GM21367 (cell line): ENCODE results near the gene SMARCA2.

ENCODE experiments used
- ATAC-seq: cut with Tn5 transposase; IDR thresholded peaks from one replicate; pipeline ENCODE4 v1.9.1; 2021; ENCODE audit not compliant: unreplicated experiment

Gene SMARCA2

DNA sequence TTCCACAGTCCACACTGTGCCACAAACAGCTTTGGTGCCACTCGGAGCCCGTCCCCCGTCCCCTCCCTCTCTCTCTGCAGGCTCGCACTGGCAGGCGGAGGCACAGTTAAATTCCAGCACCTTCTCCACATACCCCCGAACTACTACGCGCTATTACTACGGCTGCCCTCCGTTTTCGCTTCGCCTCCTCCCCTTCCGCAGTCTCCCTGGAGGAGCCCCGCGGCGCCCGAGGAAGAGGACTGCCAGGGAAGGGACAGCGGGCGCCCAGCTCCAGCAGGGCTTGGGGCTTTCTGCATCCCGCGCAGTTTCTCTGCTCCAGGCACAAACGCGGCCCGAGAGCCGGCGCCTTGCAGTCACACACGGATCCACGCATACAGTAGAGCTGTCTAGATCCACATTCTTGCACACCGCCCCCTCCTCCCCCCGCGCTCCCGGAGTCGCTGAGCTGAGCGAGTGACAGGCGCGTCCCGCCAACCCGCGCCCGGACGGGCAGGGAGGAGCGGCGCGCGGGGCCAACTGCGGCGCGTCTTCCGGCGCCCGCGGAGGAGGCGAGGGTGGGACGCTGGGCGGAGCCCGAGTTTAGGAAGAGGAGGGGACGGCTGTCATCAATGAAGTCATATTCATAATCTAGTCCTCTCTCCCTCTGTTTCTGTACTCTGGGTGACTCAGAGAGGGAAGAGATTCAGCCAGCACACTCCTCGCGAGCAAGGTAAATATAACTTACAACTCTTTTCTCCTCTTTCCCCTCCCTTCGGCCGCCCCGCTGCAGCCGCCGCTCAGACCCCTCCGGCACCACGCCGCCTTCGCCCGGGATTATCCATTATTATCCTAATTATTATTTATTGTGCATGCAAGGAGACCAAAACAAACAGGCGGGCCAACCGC is at the start of gene SMARCA2:
Gene SMARCA2, plus strand, starts transcription at position 652 of the 885 bp plus-strand sequence. CDS start 13,676 bp downstream, outside the sequence.
- ATAC-seq: peak; percentile 68

DNA sequence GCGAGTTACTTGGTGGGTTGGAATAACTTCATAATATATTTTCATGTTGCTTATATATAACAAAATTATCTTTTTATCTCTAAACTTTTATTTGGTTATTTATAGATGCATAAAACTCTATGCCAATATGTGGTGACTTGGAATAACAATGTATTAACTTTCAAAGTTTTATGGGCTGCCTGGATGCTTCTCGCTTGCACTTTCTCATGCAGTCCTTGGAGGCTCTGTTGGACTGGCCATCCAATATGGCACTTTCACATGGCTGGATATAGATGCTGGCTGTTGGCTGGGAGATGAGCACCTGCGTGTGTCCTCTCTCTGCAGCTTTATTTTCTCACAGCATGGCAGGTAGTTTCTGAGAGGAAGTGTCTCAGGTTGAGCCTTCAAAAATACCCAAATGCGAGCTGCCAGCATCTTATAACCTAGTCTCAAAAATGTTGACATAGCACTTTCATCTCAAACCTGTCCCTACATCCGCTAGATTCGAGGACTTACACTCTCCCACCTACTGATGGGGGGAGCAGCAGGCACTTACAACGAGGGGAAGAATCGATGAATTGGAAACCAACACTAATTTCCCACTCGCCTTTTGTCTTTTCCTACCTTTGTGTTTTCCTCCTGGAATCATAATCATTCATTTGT is 48.3 kb upstream of the SMARCA2 start:
- ATAC-seq: no peak

DNA sequence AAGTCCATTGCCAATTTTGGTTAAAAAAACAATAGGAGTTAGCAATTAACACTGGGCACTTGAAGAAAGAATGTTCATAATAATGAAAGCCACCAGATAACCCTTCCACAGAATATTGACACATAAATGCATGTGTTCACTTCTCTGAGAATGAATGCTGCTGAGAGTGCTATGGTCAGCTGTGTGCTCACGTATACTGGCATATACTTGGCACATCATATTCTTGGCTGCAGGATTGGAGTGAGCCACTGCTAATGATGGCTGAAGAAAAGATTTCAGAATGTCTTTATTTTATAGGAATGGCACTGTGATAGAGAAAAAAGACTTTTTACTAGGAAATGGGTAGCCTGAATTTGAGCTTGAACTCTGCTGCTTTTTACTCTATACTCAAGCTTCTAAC is 46.0 kb upstream of the SMARCA2 start:
- ATAC-seq: no peak

DNA sequence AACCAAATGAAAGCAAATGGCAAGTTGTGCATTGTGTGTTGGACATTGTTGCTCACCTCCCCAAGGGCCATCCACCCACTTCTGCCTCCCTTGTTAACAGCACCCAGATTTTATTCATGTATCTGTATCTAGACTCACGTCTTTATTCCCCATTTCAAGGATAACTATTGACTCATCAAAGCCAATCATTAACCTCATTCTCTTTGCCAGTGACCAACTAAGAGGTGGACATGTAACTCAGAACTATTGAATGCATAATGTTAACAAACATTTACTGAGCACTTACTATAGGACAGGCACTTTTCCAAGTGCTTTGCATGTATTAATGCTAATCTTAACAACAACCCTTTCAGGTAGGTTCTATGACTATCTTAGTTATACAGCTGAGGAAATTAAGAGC is 45.2 kb upstream of the SMARCA2 start:
- no peak for ATAC-seq

DNA sequence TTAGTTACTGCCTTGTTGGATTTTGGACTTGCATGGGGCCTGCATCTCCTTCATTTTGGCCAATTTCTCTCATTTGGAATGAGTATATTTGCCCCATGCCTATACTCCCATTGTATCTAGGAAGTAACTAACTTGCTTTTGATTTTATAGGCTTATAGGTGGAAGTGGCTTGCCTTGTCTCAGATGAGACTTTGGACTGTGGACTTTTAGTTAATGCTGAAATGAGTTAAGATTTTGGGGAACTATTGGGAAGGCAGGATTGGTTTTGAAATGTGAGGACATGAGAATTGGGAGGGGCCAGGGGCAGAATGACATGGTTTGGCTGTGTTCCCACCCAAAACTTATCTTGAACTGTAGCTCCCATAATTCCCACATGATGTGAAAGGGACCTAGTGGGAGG is 42.5 kb upstream of the SMARCA2 start:
- no peak for ATAC-seq

DNA sequence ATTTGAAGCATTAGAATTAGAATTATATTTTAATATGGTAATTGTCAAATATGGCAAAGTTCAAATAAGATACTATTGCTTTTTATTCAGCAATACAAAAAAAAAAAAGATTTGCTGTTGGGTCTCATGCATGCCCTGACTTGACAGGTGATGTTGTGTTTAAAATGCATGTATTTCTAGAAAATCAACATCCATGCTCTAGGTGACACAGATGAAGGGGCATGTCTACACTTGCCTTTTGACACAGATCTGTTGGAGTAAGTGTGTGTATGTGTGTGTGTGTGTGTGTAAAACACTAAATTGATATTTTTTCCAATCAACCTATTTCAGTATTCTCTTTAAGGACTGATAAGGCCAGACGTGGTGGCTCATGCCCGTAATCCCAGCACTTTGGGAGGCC is 38.1 kb upstream of the SMARCA2 start:
- ATAC-seq: no peak

DNA sequence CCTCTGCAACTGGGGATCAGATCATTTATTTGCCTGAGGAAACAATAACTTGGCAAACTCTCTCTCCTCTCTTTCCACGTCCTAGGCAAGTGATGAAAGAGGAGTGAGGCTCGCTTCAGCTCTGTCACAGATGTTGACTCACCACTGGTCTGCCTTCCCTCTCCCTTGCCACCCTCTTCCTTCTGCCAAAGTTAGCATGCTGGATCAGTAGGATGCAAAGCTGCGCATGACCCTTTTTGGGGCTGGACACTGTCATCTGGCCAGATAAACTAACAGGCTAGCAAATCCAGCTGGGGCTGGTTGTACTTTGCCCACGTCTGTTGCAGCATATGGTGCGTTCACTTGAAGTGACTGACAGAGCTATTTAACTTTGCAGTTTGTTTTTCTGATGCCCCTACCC is 36.2 kb upstream of the SMARCA2 start:
- ATAC-seq: no peak

DNA sequence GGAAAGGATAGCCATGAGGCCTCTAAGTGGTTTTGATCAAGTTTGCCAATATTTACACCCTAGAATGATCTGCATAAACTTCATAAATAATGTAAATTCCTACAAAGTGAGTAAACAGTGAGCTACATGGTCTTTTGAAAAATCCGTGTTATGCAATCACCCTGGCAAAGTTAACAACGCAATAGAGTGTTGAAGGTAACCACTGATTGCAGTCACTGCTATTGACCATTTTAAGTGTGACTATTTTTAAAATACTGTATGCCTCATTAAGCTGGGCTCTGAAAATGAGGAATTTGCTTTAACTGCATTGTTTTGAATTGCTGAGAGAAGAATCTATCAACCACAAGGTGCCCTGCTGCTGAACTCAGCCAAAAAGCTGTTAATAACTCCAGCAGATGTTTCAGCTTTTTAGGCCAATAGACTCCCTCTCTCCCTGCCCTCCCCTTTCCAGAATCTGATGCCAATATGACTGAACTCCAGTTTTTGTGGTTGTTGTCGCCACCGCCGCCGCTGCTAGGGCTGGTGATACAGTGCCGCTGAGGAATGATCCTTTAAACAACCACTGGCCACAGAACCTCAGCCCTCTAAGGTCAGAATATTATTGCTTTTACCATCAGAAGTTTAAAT is 35.3 kb upstream of the SMARCA2 start:
- ATAC-seq: no peak

DNA sequence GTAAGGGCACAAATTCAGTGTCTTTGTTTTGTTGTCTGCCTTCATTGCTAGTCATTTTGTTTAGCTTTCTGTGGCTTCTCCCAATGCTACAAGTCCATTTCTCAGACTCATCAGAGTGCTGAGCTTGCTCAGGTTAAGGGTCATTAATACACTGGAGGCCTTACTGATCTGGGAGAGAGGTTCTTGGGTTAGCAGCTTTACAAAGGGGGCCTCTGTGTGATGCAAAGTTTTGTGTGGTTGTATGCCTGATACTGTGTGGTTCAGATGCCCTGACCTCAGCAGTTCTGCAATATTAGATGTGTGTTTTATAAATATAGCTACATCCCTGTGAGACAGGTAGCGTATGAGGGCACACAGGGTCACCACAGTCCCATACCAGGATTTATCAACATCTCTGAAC is 34.8 kb upstream of the SMARCA2 start:
- ATAC-seq: no peak

DNA sequence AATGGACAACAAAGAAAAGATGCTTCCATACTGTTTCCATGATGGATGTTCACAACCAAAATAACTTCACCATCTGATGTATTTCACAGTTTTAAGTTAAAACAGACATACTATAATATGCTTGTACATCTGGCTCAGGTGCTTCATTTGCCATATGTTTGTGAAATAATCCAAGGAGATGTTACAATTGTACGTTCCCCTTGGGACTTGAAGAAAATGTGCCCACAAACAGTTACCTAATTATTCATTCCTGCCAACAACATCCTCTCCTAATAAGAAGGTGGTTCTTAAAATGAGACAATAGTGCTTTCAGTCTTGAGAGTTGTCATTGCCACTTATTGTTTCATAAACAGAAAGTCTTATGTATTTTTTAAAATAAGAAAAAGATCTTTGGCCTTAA is 33.1 kb upstream of the SMARCA2 start:
- no peak for ATAC-seq

DNA sequence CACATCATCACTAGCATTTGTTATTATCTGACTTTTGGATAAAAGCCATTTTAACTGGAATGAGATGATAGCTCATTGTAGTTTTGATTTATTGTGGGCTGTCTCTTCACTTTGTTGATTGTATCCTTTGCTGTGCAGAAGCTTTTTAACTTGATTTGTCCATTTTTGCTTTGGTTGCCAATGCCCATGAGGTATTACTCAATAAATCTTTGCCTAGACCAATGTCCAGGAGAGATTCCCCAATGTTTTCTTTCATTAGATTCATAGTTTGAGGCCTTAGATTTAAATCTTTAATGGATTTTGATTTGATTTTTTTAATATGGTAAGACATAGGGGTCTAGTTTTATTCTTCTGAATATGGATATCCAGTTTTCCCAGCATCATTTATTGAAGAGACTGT is 28.8 kb upstream of the SMARCA2 start:
- ATAC-seq: no peak

DNA sequence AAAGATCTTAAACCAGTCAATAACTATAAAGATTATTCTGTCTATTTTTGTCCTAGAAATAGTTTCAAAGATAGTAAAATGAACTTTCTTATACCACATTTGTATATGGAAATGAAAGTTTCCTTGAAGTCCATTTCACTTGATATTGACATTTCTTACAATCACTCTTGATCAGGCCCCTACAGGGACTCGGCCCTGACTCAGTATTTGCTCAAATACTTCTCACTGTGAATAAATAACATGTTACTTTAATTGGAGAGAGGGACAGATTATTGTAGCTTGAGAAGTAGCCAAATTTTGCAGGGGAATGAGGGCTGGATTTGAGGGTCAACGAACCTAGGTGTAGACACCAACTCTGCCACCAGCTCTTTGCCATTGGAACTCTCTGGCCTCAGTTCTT is 25.6 kb upstream of the SMARCA2 start:
- ATAC-seq: no peak

DNA sequence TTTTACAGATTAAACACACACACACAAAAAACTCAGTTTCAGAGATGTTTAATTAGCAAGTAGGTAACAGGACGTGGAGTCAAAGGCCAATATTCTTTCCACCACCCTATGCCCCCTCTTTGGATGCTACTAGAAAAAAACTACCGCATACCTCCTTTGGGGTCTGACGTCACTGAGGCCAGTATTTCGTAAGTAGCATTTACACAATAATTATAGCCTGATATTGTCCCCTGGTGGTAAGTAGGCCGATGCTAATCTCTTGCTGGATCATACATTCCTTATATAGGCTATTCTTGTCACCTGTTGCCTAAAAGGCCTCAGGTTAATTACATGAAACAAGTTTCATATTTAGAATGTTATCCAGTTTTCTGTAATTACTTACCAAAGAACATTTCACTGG is 21.0 kb upstream of the SMARCA2 start:
- ATAC-seq: no peak

DNA sequence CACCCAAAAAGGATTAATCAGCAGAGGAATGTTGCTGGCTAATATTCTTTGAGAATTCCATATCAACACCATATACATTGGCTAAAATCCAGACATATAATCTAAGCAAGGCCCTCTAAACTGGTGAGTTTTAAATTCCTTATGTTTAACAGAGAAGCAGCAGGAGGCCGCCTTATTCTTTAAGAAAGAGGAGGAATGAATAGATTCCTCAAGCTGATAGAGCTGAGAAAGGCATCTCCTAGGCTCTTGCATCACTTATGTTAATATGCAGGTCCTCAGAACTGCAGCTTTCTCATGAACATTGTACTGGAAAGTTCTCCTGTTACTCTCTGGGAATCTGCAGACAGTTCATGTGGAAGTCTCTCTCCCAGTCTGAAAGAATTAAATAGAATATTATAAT is 20.1 kb upstream of the SMARCA2 start:
- no peak for ATAC-seq

DNA sequence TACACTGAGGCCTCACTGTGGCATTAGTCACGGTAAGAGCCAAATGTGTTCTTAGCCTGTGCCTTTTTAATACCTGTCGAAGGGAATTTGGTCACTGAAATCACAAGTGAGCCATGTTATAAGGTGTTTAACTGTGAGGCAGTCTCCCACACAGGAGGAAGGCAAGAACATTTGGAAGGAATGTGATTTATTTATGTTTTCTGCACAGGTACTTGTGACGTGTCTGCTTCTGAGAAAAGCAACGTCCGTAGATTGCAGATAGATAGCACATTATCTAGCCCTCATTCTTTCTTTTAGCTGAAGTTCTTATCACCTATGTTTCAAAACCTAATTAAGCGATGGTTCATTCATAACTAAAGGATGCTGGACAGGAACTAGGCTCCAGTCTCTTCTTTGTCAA is 19.0 kb upstream of the SMARCA2 start:
- ATAC-seq: no peak

DNA sequence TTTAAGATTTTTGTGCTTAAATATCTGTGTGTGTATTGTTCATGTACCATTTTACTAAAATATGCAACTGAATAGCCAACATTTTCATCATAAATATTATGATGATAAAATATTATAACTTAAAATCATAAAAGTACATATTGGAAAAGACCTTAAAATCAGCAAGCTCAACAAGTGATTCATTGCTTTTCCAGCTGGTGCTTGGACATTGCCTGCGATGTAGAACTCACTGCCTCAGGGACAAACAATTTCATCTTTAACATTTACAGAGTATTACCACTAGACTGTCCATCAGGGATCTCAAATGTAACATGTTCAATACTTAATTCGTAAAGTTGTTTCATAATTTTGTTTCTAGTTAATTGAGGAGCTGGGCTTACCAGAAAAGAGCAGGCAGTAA is 17.5 kb upstream of the SMARCA2 start:
- ATAC-seq: no peak

DNA sequence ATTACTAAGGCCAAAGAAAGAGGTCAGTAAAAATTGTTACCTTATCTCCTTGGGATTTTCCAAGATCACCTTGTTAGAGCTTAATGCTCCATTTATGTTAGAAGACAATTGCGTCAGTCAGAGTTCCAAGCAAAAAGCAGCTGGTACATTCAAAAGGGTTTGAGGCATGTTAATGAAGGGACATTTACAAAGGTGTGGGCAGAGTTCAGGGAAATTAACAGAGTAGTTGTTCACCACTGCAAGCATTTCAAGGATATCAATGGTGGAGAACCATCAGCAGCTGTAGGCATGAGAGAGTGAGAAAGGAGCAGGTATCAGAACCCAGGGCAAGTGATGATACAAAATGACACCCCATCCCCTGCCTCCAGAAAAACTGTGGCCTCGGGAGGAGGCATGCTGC is 17.0 kb upstream of the SMARCA2 start:
- no peak for ATAC-seq

DNA sequence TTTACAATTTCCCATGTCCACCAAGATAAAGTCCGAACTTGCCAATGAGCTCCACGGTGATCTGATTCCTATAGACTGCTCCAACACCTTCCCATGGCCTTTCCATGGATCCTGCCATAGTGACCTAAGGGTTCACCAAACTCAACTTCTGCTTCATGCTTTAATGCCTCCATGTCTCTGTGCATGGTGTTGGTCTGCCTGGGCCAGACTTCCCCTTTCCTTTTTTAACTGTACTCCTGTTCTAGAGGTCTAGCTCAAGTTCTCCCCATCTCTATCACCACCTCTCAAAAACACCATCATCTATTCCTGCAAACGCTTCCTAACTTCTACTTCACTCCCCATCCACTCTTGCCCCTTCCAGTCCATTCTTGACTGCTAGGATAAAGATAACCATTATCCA is 14.8 kb upstream of the SMARCA2 start:
- ATAC-seq: no peak

DNA sequence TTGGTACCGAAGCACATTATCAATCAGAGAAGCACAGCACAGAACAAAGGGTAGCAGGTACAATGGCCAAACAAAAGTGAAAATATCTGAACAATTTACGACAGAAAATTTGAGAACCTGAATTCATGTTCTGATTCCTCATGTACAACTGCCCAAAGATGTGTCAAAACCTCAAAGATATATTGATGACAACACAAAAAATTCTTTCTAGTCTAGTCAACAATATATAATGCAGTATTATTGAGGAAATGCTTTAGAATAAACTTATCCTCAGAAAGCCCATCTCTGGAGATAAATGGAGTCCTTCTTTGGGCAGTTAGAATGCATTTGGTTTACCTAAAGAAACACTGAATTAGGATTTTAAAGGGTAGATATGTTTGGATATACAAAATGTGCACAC is 6.8 kb upstream of the SMARCA2 start:
- no peak for ATAC-seq

DNA sequence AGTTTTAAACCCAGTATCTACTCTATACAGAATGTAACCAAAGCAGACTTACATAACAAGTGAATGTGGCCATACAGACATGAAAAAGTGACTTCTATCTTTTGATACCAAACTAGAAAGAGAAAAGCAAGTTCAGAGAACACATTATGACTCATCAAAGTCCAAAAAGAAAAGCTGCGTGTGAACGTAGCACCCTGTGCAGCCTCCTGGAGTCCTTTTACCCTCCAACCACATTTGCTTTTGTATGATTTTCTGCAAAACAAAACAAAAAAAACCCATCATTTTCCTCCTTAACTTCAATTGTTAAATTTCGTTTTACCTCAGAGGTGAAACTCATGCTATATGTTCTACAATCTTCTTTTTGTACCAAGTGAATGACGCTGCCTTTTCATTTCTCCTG is 2.8 kb upstream of the SMARCA2 start:
- peak; percentile 21 for ATAC-seq

DNA sequence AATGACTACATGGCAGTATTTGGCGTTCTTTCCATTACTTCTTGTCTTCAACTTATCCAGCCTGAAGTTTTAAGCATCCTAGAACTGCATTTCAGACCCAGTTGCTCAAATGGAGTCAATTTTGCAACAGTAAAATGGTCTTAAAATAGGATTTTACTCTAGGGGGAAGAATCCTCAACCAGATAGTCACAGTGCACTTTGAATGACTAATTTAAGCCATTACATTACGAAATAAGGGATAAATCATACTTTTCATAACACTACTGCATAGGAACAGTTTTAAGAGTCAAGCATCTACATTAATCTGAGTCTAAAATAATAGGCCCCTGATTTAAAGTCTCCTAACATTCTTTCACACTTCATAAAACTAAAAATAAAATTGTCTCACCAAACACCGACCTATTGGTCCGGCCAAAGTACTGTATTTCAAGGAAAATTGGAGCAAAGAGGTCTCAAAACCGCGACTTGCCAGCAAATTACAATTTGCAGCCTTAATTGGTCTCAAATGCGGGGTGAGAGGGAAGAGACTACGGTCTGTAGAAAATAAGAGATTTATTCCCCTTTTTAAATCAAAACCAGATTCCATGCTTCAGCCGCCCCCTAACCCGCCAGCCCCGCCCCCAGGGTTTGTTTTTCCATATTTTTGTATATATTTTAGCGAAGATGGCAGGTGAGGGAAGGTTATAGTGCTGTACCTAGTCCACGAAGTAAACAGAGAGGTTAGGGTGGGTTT is 1.2 kb upstream of the SMARCA2 start:
- ATAC-seq: no peak
